HG02938 (cell line): Measurements from ENCODE around the gene FAM3A.

Source experiments
- ATAC-seq: cut with Tn5 transposase; IDR thresholded peaks from one replicate; pipeline ENCODE4 v1.9.1; 2021; ENCODE audit warnings: mild to moderate bottlenecking, moderate library complexity; ENCODE audit not compliant: unreplicated experiment

The FAM3A gene

DNA sequence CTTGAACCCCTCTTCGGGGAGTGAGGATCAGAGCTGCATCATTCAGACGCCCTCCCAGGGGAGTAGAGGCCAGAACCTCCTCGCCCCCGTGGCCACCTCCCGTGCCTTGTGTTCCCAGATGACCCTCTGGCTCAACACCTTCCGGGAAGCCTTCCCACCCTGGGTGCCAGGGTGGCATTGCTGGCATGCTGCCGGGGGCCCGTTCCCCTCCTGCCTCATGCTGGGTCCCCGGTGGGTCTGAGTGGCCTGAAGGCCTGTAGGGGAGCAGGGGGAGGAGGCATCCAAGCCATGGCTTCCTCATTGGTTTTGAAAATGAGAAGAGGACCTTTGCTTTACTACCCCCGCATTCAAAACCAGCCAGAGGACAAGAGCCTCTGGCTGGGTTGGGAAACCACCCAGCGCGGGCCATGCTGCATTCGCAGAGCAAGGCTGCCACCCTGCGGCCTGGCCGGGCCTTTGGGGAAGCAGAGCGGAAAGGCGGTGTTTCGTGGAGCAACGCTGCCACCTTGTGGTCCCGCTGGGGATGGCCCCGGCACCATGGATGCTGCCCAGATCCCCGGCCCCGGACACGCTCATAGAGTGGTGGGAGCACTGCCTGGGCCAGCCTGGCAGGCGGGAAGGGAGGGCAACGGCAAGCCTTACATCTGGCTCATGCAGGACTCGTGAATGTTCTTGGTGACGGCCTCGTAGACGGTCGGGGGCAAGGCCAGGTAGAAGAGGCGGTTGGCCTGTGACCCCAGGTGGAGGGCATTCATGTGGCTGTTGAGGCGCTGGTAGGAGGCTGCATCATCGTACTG lies 18.7 kb upstream of the FAM3A start:
- ATAC-seq: peak; percentile 79

DNA sequence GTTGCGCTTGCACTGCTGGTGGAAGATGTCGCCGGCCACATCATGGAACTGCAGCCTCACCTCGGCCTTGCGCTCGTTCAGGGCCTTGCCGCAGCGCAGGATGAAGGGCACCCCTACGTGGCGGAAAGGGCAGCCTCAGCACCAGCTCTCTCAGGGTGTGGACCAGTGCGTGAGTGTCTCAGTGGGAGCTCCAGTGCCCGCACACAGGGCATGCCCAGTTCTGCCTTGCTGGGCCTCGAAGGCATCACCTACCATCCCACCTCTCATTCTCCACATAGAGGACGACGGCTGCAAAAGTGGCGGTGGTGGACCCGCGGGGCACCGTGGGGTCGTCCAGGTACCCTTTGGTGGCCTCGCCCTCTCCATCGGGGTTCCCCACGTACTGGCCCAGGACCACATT lies 16.7 kb upstream of the FAM3A start:
- ATAC-seq: no peak

DNA sequence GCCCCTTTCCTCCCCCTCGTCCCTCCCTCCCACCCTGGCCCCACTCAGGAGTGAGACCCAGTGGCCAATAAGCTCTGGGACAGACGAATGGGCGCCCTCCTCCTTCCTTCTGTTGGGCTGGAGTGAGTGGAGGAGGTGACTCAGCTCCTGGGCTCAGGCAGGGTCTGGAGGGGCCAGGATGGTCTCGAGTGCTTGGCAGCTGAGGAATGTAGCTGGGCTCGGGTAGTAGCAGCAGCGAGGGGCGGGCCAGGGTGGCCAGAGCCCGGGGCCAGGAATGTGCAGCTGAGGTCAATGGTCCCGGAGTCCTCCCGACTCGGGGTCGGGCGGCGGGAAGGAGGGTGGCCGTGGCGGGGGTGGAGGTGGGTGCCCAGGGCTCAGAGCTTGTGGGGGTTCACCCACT lies 15.6 kb upstream of the FAM3A start:
- no peak for ATAC-seq

DNA sequence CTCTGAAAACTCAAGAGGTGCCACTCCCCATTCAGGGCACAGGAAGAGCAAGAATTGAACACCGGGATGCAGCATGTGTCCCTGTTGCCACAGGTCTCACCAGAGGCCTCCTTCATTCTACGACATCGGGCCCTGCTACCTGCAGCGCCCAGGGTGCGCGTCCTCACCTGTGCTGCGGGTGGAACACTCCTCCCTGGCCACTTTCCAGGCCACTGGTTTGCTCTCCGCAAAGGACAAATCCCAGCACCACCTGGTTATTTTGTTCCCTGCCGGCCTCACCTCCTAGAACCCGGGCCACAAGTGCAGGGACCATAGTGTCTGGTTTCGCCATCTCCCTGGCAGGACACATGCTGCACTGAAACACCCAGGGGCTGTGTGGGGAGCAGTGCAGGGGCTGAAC lies 14.3 kb upstream of the FAM3A start:
- no peak for ATAC-seq

DNA sequence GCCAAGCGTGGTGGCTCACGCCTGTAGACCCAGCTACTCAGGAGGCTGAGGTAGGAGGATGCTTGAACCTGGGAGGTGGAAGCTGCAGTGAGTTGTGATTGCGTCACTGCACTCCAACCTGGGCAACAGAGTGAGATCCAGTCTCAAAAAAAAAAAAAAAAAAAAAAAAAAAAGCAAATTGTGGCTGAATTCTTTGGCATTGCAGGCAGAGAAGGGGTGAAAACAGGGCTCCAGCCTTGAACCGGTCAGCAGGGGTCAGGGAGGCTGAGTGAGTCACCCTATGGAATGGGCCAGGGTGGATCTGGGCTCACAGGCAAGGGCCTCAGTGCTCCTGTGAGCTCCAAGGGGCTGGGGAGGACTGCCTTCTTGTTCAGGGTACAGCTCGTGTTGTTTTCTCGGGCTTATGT lies 13.2 kb upstream of the FAM3A start:
- ATAC-seq: no peak

DNA sequence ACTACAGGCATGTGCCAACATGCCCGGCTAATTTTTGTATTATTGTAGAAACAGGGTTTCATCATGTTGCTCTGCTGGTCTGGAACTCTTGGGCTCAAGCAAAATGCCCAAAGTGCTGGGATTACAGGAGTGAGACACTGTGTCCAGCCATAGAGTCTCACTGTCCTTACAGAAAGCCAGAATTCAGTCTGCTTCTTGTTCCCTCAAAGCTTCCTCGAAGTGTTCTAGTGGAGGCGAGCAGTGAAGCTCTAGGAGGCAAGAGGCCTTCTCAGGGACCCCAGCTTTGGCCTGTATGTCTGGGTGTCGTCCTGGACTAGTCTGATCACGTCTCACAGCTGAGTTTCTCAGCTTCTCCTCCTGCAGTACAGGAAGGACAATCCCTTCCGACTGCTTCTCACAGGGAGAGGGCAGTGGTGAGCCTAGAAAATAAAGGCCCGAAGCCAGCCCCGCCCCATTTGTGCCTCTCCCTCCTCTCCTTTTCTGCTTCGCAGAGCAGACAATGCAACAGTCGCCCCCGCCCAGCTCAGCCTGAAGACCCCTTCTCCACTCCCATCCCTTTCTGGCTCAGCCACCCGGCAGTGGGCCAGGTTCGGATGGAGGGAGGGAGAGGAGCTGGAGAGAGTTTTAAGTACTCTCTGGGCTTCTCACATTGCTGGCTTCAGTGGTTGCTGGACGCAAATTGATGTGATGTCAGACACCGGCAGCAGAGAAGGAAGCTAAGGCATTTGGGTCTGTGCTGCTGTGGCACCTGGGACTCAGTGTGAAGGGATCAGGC lies 11.1 kb upstream of the FAM3A start:
- peak; percentile 72 for ATAC-seq

DNA sequence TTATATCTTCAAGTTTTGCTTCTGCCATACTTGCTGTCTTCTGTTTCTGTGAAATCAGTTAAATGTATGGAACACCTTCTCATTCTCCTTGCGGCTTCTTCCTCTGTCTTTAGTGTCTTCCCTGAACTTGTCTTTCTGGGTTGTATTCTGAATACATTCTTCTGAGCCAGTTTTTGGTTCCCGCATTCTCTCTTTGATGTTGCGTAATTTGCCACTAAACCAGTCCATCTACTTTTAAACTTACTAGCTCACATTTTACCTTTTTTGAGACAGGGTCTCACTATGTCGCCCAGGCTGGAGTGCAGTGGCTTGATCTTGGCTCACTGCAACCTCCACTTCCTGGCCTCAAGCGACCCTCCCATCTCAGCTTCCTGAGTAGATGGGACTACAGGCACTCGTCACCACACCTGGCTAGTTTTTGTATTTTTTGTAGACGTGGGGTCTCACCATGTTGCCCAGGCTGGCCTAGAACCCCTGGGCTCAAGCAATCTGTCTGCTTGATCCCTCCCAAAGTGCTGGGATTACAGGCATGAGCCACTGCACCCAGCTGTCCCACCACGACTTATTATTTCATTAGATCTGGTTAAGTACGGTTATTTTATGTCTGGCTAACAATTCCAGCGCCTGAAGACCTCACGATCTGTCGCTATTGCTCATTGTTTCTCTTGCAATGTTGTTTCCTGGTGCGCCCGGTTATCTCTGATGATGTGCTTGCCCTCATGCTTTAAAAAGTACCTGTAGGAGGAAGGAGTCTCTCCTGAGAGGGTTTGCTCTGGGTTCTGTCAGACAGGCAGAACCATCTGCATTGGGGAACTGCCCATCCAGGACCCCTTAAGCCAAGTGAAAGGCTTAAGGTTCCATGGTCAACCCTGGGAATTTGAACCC lies 9.8 kb upstream of the FAM3A start:
- ATAC-seq: no peak

DNA sequence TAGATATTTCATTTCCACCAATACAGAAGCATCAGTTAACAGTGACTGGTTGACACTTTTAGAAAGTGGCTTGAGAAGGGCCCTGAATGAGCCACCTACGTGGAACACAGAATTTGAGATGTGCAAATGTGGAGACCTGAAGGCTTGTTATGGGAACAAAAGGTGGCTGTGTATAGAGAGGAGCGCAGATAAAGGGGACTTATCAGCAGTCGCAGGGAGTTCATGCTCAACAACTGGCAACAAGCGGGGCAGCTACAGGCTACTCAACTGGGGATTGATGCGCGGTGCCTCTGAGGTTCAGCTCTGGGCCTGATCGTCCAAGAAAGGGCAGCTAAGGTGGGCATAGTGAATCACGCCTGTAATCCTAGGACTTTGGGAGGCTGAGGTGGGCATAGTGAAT lies 3.4 kb upstream of the FAM3A start:
- ATAC-seq: no peak

DNA sequence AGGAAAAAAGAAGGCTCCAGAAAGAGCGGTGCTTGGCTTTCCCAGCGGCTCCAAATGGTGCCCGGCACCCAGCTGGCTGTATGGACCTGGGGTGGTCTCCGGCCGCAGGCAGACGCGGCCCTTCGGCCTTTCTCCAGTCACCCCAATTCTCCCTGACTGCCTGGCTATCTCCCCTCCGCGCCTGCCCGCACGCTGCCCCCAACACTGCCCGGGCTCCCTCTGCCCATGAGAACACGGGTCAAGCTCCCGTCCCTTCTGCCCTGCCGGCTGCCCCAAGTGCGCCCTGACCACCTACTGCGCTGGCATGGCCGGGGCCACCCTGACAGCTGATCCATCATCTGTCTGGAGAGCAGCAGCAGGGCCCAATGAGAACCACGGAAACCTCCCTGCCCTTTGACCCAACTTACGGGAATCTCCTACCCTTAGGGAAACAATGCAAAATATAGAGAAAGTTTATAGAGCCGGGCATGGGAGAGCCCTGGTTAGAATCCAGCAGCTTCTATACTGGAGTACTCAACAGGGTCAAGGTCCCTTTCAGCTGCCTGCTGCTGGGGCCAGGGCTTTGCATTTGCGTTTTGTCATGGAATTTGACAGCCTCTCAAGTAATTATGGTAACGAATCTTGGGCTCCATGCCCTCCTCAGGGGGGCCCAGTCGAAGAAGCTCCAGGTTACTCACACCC lies 1.2 kb upstream of the FAM3A start:
- ATAC-seq: no peak

DNA sequence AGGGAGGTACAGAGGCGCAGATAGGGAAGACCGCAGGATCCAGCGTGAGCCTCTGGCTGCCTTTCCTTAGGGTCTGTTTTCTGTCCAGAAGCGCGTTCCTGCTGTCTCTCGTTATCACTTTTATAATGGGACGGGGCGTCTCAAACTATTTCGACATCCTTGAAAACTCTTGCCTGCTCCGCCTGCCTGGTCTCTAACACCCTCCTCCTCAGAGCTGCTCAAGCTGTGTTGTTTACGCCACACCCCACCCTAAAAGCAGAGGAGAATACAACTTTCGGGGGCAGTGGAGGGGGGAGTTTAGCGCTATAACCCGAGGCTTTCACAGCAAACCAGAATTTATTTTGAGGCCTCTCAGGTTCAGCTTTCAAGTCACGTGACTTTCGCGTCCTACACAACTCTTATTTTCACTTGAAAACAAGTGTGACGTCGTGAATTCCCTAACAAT lies 646 bp upstream of the FAM3A start:
- ATAC-seq: no peak

DNA sequence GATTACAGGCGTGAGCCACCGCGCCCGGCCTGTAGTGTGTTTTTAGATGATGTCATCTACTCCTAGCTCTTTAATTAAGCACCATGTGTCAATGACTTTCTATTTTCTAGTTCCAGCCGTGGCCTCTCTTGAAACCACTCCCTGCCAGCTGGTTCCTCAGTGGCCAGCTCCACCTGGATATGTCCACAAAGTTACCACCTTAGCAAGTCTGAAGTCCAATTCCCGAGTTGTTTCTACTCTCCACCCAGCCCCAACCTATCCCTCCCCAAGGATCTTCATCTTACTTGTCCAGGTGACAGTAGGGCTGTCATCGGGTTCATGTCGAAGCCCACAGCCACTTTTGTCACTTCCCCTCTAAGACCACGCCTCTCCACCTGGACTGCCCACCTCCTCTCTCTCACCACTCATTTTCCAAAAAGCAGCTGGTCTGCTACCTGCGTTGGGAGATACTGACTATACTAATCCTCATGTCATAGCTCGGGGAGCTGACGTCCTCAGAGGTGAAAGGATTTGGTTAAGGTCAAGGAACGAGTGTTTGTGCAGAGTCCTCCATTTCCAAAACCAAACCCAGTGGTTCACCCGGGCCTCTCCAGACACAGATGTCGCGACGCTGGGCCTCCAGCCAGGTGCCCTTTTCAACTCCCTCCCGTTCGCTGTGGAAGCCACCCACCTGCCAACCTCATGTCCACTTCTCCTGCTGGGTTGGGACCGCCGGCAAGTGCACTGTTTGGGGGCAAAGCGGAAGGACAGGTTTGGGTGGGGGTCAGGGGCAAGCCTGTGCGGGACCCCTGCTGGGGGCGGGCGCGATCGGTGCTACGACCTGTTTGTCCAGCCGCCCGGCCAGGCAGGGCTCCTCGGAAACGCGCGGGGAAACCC lies 704 bp downstream of the FAM3A start:
- no peak for ATAC-seq

DNA sequence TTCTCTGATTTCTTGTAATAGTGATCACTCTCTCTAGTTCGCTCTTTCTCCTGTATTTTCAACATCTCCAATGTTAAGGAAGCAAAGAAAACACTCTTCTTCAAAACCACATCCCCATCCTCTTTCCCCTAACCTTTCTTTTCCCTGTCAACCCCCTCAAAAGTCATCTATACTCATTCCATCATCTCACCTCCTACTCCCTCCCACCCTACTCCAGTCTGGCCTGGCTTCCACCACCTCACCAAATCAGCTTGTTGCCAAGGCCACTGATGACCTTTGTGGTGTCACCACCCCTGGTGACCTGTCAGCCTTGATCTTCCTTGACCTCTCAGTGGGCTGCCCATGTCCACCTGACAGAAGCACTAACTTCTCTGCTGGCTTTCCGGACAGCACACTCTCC lies 2.3 kb downstream of the FAM3A start:
- ATAC-seq: no peak

DNA sequence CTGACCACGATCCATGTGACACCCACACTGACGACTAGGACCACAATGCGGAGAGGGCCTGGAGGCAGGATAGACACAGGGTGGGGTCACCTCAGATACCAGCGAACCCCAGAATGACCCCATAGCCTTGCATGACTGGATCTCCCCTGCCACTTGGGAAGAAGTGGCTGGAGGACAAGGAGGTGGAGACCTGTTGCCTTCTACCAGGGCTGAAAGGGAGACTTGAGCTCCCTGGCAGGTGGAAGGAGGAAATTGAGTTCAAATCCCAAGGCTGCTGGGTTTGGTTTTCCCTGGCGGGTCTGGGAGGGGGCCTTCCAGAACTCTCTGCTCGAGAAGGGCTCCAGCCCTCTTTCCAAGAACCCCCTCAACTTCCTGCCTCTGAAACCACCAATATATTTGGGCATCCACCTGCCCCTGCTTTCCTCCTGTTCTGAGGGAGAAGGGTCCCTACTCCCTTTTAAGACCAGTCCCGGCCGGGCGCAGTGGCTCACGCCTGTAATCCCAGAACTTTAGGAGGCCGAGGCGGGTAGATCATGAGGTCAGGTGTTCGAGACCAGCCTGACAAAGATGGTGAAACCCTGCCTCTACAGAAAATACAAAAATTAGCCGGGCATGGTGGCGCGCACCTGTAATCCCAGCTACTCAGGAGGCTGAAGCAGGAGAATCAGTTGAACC lies 3.0 kb downstream of the FAM3A start:
- ATAC-seq: no peak

DNA sequence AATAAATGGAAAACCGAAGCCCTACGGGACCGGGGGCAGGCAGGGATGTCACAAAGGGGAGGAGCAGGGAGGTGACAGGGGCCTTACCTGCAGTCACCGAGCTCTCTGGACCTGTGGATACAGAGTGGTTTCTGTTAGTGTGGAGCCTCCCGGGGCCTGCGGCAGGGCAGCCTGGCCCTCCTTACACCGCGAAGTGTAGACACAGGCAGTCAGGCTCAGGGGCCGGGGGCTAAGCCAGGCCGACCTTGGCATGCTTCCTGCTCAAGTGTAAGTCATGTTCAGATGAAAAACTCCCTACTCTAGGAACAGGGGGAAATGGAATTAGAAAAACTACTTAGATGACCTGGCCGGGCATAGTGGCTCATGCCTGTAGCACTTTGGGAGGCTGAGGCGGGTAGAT lies 4.3 kb downstream of the FAM3A start:
- no peak for ATAC-seq

DNA sequence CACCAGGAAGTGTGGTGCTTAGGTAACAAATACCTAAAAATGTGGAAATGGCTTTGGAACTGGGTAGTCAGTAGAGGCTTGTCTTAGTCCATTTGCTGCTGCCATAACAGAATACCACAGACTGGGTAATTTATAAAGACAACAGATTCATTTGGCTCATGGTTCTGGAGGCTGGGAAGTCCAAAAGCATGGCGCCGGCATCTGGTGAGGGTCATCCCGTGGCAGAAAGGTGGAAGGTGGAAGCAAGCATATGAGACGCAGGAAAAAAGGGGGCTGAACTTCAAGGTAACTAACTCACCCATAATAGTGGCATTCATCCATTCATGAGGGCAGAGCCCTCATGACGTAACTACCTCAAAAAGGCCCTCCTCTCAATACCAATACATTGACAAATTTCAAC lies 6.6 kb downstream of the FAM3A start:
- ATAC-seq: no peak

DNA sequence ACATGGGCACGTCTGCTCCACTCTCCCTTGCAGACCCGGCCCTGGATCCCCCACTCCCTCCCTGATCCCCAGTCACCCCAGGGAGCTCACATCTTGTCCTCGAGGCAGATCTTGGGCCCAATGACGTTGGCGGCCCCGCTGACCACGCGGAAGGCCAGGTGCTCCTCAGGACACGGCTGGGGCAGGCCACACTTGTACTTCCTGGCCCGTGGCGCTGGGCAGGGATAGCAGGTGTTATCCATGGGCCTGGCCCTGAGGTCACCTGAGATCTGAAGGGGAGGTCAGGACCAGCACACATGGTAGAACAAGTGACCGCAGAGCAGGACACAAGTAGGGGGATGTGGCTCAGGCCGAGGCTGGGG lies 7.7 kb downstream of the FAM3A start:
- no peak for ATAC-seq

DNA sequence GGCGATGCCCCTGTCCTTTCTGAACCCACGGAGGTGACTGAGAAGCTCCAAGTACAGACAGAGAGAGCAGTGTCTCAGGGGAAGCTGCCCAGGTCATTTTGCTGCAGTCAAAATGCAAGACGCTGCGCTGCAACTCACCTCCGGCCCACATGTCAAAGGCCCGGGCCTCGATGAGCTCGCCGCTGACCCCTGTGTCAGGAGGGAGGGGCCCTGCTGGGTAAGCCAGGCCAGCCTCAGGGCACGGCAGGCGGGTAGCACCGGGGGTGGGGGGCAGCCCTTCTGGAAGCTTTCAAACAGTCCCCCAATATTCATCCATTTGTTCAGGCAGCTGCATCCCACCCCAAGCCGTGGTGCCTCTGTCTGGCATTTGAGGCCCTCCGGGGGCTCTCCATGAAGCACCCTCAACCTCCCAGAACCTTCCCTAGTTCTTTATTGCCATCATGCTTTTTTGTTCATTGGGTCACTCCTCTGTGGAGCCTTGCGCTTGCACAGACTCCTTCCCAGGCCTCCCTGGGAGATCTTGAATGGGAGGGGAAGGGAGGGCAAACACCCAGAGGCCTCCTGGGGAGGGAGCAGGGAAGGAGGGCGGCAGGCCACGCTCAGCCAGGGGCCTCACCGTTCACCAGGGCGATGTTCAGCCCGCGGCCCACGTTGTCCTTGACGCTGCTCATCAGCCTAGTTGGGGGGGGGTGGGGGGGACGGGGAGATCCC lies 8.2 kb downstream of the FAM3A start:
- ATAC-seq: no peak

DNA sequence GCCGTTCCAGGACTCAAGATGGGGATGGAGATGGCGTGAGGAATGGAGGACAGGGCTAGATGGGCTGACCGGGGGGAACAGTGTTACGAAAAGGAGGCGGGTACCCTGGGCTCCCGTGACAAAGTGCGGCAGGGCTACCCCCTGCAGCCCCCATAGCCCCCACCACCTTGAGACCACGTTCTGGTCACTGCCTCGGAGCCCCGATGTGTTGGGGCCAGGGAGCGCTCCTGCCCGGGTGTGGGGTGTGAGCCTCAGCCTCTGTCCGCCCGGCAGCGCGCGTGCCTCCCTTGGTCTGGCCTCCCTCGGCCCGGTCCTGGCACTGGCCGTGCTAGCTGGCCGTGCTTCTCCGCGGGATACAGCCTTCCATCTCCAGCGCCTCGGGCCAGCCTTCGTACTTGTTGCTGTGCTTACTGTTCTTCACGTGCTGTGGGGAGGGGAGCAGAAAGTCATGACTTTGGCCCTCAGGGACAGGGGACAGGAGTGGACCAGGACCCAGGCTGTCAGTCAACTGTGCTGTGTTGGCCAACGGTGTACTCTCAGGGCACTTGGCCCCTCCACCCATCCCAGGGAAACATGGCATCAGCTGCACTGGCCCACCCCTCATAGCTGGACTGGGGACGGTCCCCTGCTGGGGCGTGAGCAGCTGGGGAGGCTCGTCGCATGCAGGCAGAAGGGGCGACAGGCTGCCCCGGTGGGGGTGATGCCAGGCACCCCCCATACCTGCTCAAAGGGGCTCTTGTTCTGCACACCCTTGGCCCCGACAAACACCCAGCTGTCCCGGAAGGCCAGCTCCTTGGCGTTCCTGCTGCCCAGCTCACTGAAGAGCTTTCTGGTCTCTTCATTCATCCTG lies 9.3 kb downstream of the FAM3A start:
- ATAC-seq: no peak
